ENCODE measurements around the gene MYLIP.

MYLIP gene

GRCh38 chr6:16108419-16108818 lies 20.5 kb upstream of the MYLIP start:
- DNase-seq (ENCODE audit: low spot score): no peak

GRCh38 chr6:16108921-16109658 lies 19.8 kb upstream of the MYLIP start:
- DNase-seq (ENCODE audit: low spot score): no peak

- no peak for DNase-seq (ENCODE audit: low spot score)
These were observed 19.1 kb upstream of the MYLIP start for GRCh38 chr6:16109659-16110305.

GRCh38 chr6:16118825-16119224 lies 10.1 kb upstream of the MYLIP start:
- DNase-seq (ENCODE audit: low spot score): no peak

GRCh38 chr6:16121339-16121738 lies 7.5 kb upstream of the MYLIP start:
- DNase-seq (ENCODE audit: low spot score): no peak

GRCh38 chr6:16122197-16122596 lies 6.7 kb upstream of the MYLIP start:
- no peak for DNase-seq (ENCODE audit: low spot score)

GRCh38 chr6:16124198-16125180 lies 4.4 kb upstream of the MYLIP start:
- DNase-seq (ENCODE audit: low spot score): no peak

GRCh38 chr6:16126056-16126455 lies 2.8 kb upstream of the MYLIP start:
- DNase-seq (ENCODE audit: low spot score): no peak

GRCh38 chr6:16126861-16127260 lies 2.0 kb upstream of the MYLIP start:
- no peak for DNase-seq (ENCODE audit: low spot score)

GRCh38 chr6:16127471-16127870 lies 1.4 kb upstream of the MYLIP start:
- no peak for DNase-seq (ENCODE audit: low spot score)

- peak; percentile 56 for DNase-seq (ENCODE audit: low spot score)
These were observed 926 bp downstream of the MYLIP start for GRCh38 chr6:16129623-16130401.

GRCh38 chr6:16130437-16130891 lies 1.6 kb downstream of the MYLIP start:
- no peak for DNase-seq (ENCODE audit: low spot score)

- peak; percentile 79 for DNase-seq (ENCODE audit: low spot score)
These were observed 2.1 kb downstream of the MYLIP start for GRCh38 chr6:16130932-16131387.

- no peak for DNase-seq (ENCODE audit: low spot score)
These were observed 4.0 kb downstream of the MYLIP start for GRCh38 chr6:16132909-16133308.

- no peak for DNase-seq (ENCODE audit: low spot score)
These were observed 5.5 kb downstream of the MYLIP start for GRCh38 chr6:16134430-16134829.

- no peak for DNase-seq (ENCODE audit: low spot score)
These were observed 6.2 kb downstream of the MYLIP start for GRCh38 chr6:16135066-16135465.

GRCh38 chr6:16136091-16136490 lies 7.2 kb downstream of the MYLIP start:
- DNase-seq (ENCODE audit: low spot score): no peak

GRCh38 chr6:16136621-16137450 lies 8.0 kb downstream of the MYLIP start:
- DNase-seq (ENCODE audit: low spot score): no peak

GRCh38 chr6:16137451-16137801 lies 8.5 kb downstream of the MYLIP start:
- DNase-seq (ENCODE audit: low spot score): no peak

- no peak for DNase-seq (ENCODE audit: low spot score)
These were observed 10.7 kb downstream of the MYLIP start for GRCh38 chr6:16139556-16139955.

GRCh38 chr6:16140607-16141006 lies 11.7 kb downstream of the MYLIP start:
- no peak for DNase-seq (ENCODE audit: low spot score)
